NB4 (cell line): ENCODE measurements around the gene BRD8.

Experiments
- DNase-seq: peaks from one replicate; pipeline ENCODE4 v3.0.0; 2010; ENCODE audit warnings: low read depth
- H3K4me3 ChIP-seq: one replicate; pipeline ENCODE4 v1.5.1; 2011; ENCODE audit warnings: mild to moderate bottlenecking, low read depth, low read length, moderate library complexity
- MYC ChIP-seq: IDR thresholded peaks from 2 replicates; pipeline ENCODE4 v1.6.1; 2011; ENCODE audit warnings: low read depth, low read length
- POLR2A ChIP-seq: IDR thresholded peaks from 2 replicates; pipeline ENCODE4 v1.6.1; 2011; ENCODE audit warnings: mild to moderate bottlenecking; ENCODE audit not compliant: insufficient read length; ENCODE audit errors: extremely low read depth
- TF ChIP-seq, protein P1 (sequence below): IDR thresholded peaks from 2 replicates; pipeline ENCODE4 v1.6.1; 2011; ENCODE audit warnings: low read depth, low read length
- TF ChIP-seq, protein P2 (sequence below): IDR thresholded peaks from one replicate; pipeline ENCODE4 v1.5.1; 2012; ENCODE audit warnings: low read depth, low read length

Gene BRD8

DNA sequence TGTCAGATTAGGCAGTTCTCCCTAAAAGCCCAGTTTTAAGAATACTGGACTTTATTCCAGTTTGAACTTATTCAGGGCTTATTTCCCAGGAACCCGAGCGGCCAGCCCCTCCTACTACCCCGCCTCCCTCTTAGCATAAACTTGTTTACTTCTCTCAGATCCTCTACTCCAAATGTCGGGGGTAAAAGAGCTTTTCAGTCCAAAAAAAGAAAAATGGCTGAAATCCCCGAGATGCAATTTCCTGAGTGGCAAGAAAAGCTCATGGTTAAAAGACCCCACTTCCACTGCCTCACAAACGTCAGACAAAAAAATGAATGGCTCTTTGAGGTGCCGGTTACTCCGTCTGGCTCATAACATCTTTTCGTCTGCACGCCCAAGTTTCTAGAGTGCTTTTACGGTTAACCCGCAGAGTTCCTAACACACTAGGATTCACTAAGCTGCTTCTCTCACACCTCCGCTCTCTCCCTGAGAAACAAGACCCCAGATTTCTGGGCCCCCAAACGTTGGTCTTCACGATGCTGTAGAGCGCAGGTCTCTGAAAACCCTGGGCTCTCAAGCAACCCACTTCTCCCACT lies 402 bp downstream of the BRD8 start:
- TF ChIP-seq, protein P1, sequence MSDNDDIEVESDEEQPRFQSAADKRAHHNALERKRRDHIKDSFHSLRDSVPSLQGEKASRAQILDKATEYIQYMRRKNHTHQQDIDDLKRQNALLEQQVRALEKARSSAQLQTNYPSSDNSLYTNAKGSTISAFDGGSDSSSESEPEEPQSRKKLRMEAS: no peak
- TF ChIP-seq, protein P2, sequence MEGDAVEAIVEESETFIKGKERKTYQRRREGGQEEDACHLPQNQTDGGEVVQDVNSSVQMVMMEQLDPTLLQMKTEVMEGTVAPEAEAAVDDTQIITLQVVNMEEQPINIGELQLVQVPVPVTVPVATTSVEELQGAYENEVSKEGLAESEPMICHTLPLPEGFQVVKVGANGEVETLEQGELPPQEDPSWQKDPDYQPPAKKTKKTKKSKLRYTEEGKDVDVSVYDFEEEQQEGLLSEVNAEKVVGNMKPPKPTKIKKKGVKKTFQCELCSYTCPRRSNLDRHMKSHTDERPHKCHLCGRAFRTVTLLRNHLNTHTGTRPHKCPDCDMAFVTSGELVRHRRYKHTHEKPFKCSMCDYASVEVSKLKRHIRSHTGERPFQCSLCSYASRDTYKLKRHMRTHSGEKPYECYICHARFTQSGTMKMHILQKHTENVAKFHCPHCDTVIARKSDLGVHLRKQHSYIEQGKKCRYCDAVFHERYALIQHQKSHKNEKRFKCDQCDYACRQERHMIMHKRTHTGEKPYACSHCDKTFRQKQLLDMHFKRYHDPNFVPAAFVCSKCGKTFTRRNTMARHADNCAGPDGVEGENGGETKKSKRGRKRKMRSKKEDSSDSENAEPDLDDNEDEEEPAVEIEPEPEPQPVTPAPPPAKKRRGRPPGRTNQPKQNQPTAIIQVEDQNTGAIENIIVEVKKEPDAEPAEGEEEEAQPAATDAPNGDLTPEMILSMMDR: no peak
- TF ChIP-seq POLR2A (no peak), MYC (no peak)
- peak; percentile 39 for DNase-seq
- H3K4me3 ChIP-seq: peak overlapping the region; percentile 100

DNA sequence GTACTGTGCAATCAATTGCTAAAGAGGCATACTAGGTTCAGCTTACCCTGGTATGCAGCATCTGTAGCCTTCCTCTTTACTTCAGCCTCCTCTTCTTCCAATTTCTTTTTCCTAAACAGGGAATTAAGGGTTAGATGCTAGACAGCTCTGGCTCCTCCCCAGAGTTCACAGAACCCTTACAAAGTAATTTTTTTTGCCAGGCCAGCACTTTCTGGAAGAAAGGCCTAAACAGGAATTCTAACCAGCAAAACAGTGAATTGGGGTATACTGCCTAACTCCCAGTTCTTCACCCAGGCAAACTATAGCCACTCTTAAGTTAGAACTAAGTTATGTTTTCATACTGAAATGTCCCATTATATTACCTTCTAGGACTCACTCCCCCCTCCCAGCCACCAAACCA lies 8.1 kb downstream of the BRD8 start:
- TF ChIP-seq, protein P1: no peak
- TF ChIP-seq POLR2A (no peak), MYC (no peak)
- TF ChIP-seq, protein P2: no peak
- DNase-seq: no peak
- no peak overlapping the region for H3K4me3 ChIP-seq

DNA sequence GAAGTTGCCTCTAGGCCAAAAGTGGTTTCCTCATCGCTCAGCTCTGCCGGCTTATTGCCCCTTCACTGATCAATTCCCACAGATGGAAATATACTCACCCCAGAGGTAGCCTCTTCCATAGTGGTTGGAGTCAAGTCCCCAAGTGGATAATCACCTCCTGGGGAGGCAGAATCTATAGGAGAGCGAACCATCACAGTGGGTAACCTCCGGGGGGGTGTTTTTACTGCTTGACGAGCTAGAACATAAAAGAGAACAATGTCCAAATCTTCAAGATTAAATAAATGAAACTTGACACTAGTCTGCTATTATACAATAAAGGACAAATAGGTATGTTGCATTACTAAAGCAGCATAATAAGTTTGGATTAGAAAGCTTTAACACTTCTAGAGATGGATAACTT lies 9.3 kb downstream of the BRD8 start:
- TF ChIP-seq, protein P2: no peak
- no peak for TF ChIP-seq POLR2A
- TF ChIP-seq, protein P1: no peak
- no peak for TF ChIP-seq MYC
- no peak overlapping the region for H3K4me3 ChIP-seq
- DNase-seq: no peak

DNA sequence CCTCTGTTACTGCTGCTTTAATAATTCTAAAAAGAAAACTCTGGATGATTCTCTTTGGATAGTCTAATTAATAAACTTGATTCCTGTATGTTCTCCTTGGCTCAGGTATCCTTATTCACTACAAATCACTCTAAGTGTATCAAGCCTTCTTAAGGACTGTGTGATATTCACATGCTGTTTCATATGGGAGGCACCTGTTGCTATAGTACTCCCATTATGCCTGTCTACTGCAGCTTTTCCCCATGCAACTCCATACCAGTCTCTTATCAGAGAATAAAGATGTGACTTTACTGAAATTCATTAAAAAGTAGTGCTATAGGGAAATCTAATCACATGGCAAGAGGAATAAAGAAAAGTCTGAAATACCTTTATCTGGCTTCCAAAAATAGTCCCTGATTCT lies 14.7 kb downstream of the BRD8 start:
- no peak for TF ChIP-seq POLR2A
- no peak for TF ChIP-seq MYC
- DNase-seq: no peak
- no peak overlapping the region for H3K4me3 ChIP-seq

DNA sequence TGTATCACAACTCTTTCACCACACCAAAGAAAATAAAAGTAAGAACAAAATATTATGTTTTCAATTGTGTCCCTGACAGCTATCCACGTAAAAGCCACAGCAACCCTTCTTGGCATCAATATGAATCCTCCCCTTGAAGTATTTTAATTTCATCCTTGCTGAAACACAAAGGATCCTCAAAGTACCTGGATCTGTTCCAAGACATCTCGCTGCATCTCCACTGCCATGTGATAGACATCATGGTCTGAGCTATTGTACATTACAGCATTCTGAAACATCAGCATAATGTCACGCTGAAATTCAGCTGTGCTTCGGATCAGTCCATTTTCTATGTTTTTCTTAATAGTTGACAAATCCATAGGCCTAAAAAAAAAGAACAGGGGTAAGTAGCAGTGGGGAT lies 17.7 kb downstream of the BRD8 start:
- H3K4me3 ChIP-seq: no peak overlapping the region
- no peak for DNase-seq
- TF ChIP-seq MYC (no peak), POLR2A (no peak)
- TF ChIP-seq, protein P1: no peak
- TF ChIP-seq, protein P2: no peak

DNA sequence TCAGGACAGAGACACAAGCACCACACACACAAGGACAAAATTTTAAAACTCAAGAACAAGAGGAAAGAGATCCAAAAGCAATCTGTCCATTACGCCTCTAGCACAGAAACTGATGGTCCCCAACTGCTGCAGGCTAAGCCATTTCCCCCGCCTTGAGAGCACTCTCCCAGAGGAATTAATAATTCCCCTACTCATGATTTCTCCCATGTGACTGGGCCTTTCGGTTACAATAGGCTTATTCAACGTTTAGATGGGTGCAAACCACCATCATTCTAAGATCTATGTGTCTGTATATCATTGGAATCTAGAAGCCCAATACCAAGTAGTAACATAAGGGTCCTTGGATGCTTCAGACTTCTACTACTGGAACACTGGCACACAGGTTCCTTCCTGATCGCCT lies 18.8 kb downstream of the BRD8 start:
- H3K4me3 ChIP-seq: no peak overlapping the region
- TF ChIP-seq, protein P1: no peak
- TF ChIP-seq POLR2A (no peak), MYC (no peak)
- TF ChIP-seq, protein P2: no peak
- no peak for DNase-seq
